Gastrocnemius medialis (tissue), 4 donors: Measurements from ENCODE around the gene TNS1.

Source experiments
- POLR2A ChIP-seq, 2 donors: fragments of 450-650 bp; IDR thresholded peaks; one replicate each; pipeline ENCODE4 v1.6.1; 2017; ENCODE audit warnings: antibody characterized with exemption in 2 of 2, mild to moderate bottlenecking in 2 of 2, moderate library complexity in 2 of 2
- TF ChIP-seq, protein P1 (sequence below), 5 experiments: fragments of 450-650 bp in 3 of 5; fragments of 200-600 bp in 2 of 5; sonication (generic) in 2 of 5; IDR thresholded peaks in 4 of 5; conservative IDR thresholded peaks in 1 of 5; 1 replicate in 4 of 5; 2 replicates in 1 of 5; pipeline ENCODE4 v1.5.1; 2016 to 2019; ENCODE audit warnings: antibody characterized with exemption in 5 of 5, mild to moderate bottlenecking in 3 of 5, moderate library complexity in 3 of 5

DNA sequence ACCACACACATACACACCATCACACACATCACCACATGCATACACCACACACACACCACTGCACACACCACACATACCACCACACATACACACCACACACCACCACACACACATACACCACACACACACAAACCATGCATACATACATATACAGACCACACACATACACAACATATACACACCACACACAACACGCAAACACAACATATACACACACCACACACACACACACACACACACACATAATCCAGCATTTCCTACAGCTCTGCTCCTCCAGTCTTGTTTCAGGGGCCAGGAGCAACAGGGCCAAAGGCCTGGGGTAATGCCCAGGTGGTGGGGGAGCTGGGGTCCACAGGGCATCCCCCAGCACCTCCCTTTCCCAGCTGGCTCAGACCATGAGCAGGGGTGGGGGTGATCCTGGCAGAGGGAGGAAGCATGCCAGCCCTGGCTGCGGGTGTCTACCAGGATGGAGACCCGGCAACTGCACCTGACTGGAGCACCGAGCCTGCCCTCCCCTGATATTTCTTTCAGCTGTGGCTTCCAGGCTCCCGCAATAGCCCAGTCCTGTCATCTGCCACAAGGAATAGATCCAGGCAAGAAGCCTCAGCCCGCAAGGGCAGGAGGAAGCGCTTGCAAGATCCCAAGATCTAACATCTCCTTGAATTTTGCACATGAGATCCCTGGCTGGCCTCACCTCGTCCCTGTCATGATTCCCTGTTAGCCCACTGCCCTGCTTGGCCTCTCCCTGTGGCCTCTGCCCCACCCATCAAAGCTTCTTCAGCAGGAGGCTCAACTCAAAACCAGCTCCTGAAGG, 196.9 kb downstream of the TNS1 start:
- TF ChIP-seq, protein P1, sequence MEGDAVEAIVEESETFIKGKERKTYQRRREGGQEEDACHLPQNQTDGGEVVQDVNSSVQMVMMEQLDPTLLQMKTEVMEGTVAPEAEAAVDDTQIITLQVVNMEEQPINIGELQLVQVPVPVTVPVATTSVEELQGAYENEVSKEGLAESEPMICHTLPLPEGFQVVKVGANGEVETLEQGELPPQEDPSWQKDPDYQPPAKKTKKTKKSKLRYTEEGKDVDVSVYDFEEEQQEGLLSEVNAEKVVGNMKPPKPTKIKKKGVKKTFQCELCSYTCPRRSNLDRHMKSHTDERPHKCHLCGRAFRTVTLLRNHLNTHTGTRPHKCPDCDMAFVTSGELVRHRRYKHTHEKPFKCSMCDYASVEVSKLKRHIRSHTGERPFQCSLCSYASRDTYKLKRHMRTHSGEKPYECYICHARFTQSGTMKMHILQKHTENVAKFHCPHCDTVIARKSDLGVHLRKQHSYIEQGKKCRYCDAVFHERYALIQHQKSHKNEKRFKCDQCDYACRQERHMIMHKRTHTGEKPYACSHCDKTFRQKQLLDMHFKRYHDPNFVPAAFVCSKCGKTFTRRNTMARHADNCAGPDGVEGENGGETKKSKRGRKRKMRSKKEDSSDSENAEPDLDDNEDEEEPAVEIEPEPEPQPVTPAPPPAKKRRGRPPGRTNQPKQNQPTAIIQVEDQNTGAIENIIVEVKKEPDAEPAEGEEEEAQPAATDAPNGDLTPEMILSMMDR (IDR thresholded peaks at IDR 0.05 in 4 of 5, conservative IDR thresholded peaks at IDR 0.05 in 1 of 5) = no peak
- TF ChIP-seq POLR2A (IDR thresholded peaks at IDR 0.05) = no peak
